Activated CD8-positive, alpha-beta memory T cell treated with anti-CD3 and anti-CD28 coated beads, Interleukin-2, amount 10 ng/mL, durations not matched to agents 7 days and 5 days (primary cell): Measurements from ENCODE around the gene UBAC1. TPM values are rescaled to one million over a fixed set of nuclear protein-coding genes. Genes with fewer than 3 reads are reported as not detected.

Experiments used
- ATAC-seq: fragments of 150-1000 bp; cut with Tn5 transposase; one replicate; pipeline ENCODE4 v1.10.0; 2021; ENCODE audit warnings: moderate library complexity
- CTCF ChIA-PET: fragments of 350-600 bp; sonication (Branson Sonifier 250); formaldehyde crosslinking; loops from one replicate; lab custom pipeline; 2021; ENCODE audit warnings: antibody characterized with exemption; lab: Charles Lee
- DNase-seq: peaks from one replicate; pipeline ENCODE4 v3.0.0-alpha.2; 2020
- H3K27ac Mint-ChIP-seq: one replicate; pipeline ENCODE4 v1.8.0; 2021; ENCODE audit warnings: mild to moderate bottlenecking, mixed read lengths
- H3K27me3 Mint-ChIP-seq: one replicate; pipeline ENCODE4 v1.8.0; 2021; ENCODE audit warnings: mixed read lengths
- H3K36me3 Mint-ChIP-seq: one replicate; pipeline ENCODE4 v1.8.0; 2021; ENCODE audit warnings: mild to moderate bottlenecking, mixed read lengths
- H3K4me1 Mint-ChIP-seq: one replicate; pipeline ENCODE4 v1.8.0; 2021; ENCODE audit warnings: mixed read lengths
- H3K4me3 Mint-ChIP-seq: one replicate; pipeline ENCODE4 v1.8.0; 2021; ENCODE audit warnings: mild to moderate bottlenecking, moderate library complexity, mixed read lengths
- H3K9me3 Mint-ChIP-seq: one replicate; pipeline ENCODE4 v1.8.0; 2022; ENCODE audit warnings: low read depth, mixed read lengths
- total RNA-seq, 2 experiments: library from RNA; stranded (reverse); gene quantifications; one replicate each; pipeline ENCODE4 v1.2.3, GENCODE V29; 2021

Gene UBAC1
- total RNA-seq, 2 experiments from 2014 or later, result 32.6 to 36.5 TPM

DNA sequence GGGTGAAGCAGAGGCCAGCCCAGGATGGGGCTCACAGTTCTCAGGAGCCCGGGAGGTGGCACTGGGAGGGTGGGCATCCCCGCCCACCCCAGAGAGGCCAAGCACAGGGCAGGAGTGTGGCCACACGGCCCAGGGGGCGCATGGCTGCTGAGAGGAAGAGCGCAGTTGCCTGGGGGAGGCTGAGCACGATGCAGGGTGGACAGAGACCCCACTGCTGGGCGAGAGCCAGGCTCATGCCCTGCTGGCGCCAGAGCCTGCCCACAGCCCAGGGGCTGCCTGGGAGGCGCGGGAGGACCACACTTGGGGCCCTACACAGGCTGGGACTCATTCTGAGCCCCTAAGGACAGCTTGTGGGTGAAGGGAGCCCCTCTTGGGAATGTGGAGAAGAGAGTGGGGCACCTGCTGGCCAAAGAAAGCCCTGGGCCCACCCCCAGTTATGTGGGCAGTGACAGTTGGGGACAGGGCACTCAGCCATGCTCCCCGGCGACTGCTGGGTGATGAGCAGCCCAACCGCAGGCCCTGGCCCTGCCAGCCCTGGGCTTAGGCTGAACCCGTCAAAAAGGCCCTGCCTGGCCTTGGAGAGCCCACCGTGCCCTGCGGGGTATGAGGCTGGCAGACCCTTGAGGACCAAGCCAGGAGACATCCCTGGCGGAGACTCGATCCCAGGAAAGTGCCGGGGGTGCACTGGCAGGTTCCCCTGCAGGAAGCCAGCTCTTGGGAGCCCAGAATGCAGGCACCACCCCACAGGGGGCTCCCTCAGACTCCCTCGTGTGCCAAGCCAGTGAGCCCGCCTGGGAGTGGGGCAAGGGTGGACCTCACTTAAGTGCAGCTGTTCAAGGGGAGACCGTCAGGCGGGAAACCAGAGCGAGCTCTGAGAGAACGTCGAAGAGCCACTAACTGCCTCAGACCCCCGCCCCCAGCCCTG, 32.2 kb downstream of the UBAC1 start:
- H3K4me1 Mint-ChIP-seq, result peaks cover 39% of the 10 kb centered on the region
- no peaks in the 10 kb centered on the region for H3K27me3 Mint-ChIP-seq
- ATAC-seq (no peak), DNase-seq (no peak)
- CTCF ChIA-PET, result no interaction called here
- H3K9me3 Mint-ChIP-seq, result no peaks in the 10 kb centered on the region
- H3K36me3 Mint-ChIP-seq, result peaks cover 17% of the 10 kb centered on the region
- no peak overlapping the region for H3K4me3 Mint-ChIP-seq
- H3K27ac Mint-ChIP-seq, result no peak overlapping the region

DNA sequence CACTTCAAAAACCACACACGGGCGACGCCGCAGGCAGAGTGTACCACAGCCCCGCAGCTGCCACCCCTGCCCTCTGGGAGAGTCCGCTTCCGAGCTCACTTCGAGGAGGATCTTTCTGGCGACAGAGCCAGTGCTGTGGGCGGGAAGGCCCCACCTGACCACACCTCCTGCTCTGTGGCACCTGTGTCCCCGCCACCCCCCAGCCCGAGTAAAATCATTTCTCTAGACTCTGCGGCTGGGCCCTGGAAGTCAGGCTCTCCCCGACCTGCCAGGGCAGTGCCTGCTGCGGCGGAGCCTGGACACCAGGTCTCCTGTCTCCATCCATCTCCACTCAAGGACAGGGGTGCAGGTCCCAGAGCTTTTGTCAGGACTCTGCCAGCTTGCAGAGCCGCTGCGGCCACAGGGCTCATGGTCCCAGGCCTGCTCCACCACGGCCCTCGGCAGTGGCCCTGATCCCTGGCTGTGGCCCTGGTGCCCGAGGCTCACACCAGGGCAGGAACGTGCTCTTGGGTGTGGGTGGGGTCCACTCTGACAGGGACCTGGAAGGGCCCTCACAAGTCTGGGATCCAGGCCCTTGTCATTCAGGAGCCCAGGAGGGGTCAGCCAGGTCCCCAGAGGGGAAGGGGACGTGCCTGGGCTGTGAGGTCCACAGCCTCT, 33.0 kb downstream of the UBAC1 start:
- Mint-ChIP-seq H3K36me3 (peaks cover 13% of the 10 kb centered on the region), H3K27me3 (no peaks in the 10 kb centered on the region), H3K27ac (peak overlapping the region; percentile 18), H3K4me3 (no peak overlapping the region), H3K4me1 (peaks cover 39% of the 10 kb centered on the region), H3K9me3 (no peaks in the 10 kb centered on the region)
- DNase-seq (no peak), ATAC-seq (no peak)
- CTCF ChIA-PET, result no interaction called here

DNA sequence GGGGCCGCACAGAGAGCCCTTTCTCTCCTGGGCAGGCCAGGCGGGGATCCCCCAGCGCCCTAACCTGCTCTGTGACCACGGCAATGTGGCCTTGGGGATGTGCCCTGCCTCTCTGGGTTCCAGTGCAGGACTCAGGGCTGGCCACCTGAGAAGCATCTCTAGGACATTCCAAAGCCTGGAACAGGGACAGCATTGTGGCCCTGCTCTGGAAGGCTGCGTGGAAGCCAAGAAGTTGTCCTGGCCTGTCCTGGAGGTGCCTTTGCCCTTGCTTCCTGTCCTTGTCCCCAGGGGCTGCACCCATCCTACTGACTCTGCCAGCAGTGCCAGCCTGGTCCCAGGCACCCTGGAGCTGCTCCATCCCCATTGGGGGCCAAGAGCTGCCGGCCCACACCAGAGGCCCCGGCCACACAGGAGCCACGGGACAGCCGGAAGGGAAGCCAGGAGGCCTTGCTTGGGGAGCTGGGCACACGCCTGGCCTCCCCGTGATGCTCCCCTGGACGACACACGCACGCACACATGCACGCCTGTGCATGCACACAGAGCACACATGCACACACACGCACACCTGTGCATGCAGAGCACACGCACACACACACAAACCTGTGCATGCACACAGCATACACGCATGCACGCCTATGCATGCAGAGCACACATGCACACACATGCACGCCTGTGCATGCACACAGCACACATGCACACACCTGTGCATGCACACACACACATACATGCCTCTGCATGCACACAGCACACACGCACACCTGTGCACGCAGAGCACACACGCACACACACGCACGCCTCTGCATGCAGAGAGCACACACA, 33.8 kb downstream of the UBAC1 start:
- CTCF ChIA-PET, result no interaction called here
- H3K27ac Mint-ChIP-seq, result no peak overlapping the region
- no peak overlapping the region for H3K4me3 Mint-ChIP-seq
- peaks cover 12% of the 10 kb centered on the region for H3K36me3 Mint-ChIP-seq
- H3K27me3 Mint-ChIP-seq, result no peaks in the 10 kb centered on the region
- ATAC-seq, result no peak
- no peaks in the 10 kb centered on the region for H3K9me3 Mint-ChIP-seq
- no peak for DNase-seq
- peaks cover 39% of the 10 kb centered on the region for H3K4me1 Mint-ChIP-seq

DNA sequence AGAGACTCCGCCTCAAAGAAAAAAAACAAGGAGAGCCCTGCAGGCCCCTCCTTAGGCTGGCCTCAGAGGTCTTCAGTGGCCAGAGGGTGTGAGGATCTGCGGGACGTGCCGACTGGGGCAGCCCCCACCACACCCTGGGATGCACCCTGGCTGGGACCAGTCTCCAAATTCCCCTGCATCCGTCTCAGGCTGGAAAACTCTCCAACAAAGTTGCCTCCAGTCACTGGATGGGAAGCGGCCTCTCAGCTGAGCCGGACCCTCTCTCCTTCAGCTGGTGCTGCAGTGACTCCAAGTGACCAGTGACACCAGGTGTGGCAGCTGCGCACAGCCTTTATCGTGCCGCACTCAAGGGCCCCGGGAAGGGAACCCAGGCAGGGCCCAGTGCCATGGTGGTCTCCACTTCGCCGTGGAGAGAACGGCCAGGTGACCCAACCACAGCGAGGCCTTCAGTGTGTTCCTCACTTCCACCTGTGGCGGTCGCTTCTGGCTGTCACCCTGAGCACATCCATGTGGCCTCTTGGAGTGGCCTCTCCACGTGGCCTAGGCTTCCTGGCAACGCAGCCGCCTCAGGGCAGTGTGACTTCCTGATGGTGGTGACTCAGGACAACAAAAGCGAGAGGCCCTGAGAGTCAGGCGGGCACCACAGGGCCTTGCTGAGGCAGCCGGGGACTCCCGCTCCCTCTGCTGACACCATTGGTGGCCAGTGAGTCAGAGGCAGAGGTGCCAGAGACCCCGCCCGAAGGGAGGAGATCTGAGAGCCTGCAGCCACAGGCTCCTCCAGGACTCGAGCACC, 34.6 kb downstream of the UBAC1 start:
- H3K4me1 Mint-ChIP-seq, result peaks cover 39% of the 10 kb centered on the region
- H3K9me3 Mint-ChIP-seq, result no peaks in the 10 kb centered on the region
- CTCF ChIA-PET, result interaction anchor here (1.3 kb wide), 1 partner anchor 35 kb away, joined by 4 read pairs; the partner anchor contains the start of gene UBAC1
- no peaks in the 10 kb centered on the region for H3K27me3 Mint-ChIP-seq
- DNase-seq (peak; percentile 90), ATAC-seq (peak; percentile 93)
- H3K36me3 Mint-ChIP-seq, result peaks cover 7% of the 10 kb centered on the region
- H3K4me3 Mint-ChIP-seq, result no peak overlapping the region
- no peak overlapping the region for H3K27ac Mint-ChIP-seq

DNA sequence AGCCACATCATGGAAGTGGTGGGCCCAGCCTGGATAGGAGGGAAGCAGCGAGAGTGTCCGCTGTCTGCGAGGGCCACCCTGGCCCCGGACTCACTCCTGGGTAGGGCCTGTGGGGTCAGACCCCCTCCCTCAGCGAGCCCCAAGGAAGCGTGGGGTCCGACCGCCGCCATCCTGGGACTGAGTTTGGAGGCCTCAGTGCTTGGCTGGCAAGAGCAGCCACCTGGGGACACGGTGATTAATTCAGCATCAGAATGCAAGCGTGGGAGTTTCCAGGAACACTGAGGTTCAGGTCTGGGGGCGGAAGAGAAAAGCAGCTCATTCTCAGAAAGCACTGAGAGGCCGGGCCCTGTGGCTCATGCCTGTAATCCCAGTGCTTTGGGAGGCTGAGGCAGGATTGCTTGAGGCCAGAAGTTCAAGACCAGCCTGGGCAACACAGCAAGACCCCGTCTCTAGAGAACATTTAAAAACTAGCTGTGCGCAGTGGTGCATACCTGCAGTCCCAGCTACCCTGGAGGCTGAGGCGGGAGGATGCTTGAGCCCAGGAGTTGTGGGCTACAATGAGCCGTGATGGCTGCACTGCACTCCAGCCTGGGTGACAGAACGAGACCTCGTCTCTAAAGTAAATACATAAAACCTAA, 35.6 kb downstream of the UBAC1 start:
- Mint-ChIP-seq H3K36me3 (peaks cover 2% of the 10 kb centered on the region), H3K4me3 (no peak overlapping the region), H3K9me3 (no peaks in the 10 kb centered on the region), H3K27me3 (no peaks in the 10 kb centered on the region), H3K4me1 (peaks cover 39% of the 10 kb centered on the region), H3K27ac (peak overlapping the region; percentile 19)
- CTCF ChIA-PET, result interaction anchor here (0.6 to 1.3 kb wide), 2 partner anchors 36 to 294 kb away, joined by 3 to 4 read pairs; partner anchors contain the start of gene UBAC1
- peak; percentile 77 for DNase-seq
- ATAC-seq, result no peak

DNA sequence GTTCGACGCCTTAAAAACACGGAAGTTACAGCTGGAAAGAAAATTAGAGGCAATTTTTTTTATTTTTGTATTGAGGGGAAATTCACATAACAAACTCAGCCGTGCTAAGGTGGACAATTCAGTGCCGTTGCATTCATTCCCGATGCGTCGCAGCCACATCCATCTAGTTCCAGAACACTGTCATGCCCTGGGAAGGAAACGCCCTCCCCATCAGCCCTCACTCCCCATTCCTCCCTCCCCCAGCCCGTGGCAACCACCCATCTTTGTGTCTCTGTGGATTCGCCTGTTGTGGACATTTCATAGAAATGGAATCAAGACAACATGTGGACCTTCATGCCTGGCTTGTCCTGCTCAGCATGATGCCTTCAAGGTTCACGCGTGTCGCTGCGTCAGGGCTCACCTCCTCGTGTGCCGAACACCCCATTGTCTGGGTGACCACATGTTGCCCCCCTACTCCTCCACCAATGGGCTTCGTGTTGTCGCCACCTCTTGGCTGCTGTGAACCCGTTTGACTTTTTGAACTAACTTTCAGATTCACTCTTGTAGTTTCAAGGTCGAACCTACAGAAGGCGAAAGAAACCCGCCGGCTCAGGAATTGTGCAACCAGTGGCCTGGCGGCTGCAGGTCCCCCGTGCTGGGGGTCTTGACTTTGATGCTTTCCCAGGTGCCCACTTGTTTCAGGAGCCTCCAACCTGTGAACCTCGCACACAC, 36.4 kb downstream of the UBAC1 start:
- peaks cover 2% of the 10 kb centered on the region for H3K36me3 Mint-ChIP-seq
- no peaks in the 10 kb centered on the region for H3K9me3 Mint-ChIP-seq
- H3K4me3 Mint-ChIP-seq, result no peak overlapping the region
- no peaks in the 10 kb centered on the region for H3K27me3 Mint-ChIP-seq
- CTCF ChIA-PET, result interaction anchor here (1.3 kb wide), 1 partner anchor 37 kb away, joined by 4 read pairs; the partner anchor contains the start of gene UBAC1
- H3K27ac Mint-ChIP-seq, result no peak overlapping the region
- ATAC-seq (no peak), DNase-seq (no peak)
- H3K4me1 Mint-ChIP-seq, result peaks cover 39% of the 10 kb centered on the region

DNA sequence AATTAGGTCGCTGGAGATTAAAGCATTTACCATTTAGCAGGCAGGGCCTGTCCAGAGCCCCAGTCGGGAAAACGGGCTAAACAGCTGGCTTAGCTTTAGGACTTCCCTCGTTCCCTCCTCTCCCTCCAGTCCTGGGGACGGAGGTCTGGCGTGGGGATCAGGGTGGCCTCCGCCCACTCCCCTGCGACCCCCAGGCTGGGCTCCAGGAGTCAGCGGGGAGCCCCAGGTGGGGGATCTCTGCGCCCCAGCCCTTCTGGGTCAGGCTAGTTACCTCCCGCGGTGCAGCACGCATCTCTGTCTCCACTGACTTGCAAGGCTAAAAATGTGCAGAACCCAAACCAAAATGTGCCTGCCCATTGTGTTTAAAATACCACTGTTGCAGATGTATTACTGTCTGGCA, 37.7 kb downstream of the UBAC1 start:
- CTCF ChIA-PET, result no interaction called here
- DNase-seq, result no peak
- peaks cover 5% of the 10 kb centered on the region for H3K36me3 Mint-ChIP-seq

DNA sequence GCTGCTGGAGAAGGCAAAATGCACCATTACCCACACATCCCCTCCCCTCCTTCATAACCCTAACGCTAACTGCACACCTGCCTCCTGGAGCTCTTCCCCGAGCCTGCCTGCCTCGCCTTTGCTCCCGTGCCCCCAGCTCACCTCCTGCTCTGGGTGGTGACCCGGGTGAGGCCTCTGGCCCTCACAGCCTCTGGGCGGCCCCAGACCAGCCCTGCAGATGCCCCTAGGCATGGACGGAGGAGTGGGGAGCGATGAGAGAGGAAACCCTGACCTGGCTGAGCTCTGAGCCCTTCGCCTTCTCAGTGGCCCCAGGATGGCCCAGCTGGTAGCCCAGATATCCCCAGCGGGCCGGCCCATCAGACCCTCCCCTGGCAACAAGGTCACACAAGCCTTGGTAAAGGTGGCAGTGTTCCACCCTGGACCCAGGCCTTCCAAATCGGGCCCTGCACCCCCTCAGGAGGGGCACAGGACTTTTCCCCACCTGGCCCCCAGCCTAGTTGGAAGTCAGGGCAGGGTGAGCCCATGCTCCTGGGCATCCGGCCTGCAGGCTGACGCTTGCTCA, 39.3 kb downstream of the UBAC1 start:
- peaks cover 9% of the 10 kb centered on the region for H3K36me3 Mint-ChIP-seq
- no peak overlapping the region for H3K27ac Mint-ChIP-seq
- no peaks in the 10 kb centered on the region for H3K27me3 Mint-ChIP-seq
- peaks cover 7% of the 10 kb centered on the region for H3K9me3 Mint-ChIP-seq
- ATAC-seq (no peak), DNase-seq (no peak)
- peaks cover 27% of the 10 kb centered on the region for H3K4me1 Mint-ChIP-seq
- CTCF ChIA-PET, result no interaction called here
- no peak overlapping the region for H3K4me3 Mint-ChIP-seq

More for the DNA sequence above, 37.7 kb downstream of the UBAC1 start:
- no peak overlapping the region for H3K4me3 Mint-ChIP-seq
- H3K27ac Mint-ChIP-seq, result no peak overlapping the region
- H3K27me3 Mint-ChIP-seq, result no peaks in the 10 kb centered on the region
- peaks cover 39% of the 10 kb centered on the region for H3K4me1 Mint-ChIP-seq
- peaks cover 3% of the 10 kb centered on the region for H3K9me3 Mint-ChIP-seq
- no peak for ATAC-seq

DNA sequence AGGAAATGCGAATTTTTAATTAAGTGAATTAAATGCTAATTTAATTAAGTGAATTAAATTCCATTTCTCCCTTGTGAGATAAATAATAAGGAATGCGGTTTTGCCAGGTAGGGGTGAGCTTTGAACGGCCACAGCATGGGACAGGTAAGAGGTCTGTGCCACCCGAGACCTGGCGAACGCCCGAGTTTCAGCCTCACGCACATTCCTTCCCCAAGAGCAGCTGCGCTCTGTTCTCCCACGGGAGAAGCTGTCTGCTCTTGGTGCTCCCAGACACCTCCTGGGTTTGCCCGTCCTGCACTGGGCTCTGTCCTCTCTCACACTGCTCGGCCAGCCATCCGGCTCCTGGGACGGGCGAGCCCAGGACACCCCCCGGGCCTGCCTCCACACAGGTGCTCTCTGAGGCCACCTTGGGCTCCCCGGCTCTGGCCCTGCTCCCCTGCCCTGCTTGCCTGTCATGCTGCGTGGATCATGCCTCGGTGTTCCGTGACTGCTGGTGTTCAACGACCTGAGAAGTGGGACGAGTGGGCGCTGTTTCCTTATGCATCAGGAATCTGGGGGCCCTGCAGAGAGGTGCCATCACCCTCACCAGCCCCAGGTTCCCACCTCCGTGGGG, 40.1 kb downstream of the UBAC1 start:
- Mint-ChIP-seq H3K36me3 (peaks cover 15% of the 10 kb centered on the region), H3K27me3 (no peaks in the 10 kb centered on the region), H3K9me3 (peaks cover 11% of the 10 kb centered on the region), H3K4me1 (peaks cover 19% of the 10 kb centered on the region), H3K4me3 (no peak overlapping the region), H3K27ac (no peak overlapping the region)
- no peak for DNase-seq
- no peak for ATAC-seq
- CTCF ChIA-PET, result no interaction called here

DNA sequence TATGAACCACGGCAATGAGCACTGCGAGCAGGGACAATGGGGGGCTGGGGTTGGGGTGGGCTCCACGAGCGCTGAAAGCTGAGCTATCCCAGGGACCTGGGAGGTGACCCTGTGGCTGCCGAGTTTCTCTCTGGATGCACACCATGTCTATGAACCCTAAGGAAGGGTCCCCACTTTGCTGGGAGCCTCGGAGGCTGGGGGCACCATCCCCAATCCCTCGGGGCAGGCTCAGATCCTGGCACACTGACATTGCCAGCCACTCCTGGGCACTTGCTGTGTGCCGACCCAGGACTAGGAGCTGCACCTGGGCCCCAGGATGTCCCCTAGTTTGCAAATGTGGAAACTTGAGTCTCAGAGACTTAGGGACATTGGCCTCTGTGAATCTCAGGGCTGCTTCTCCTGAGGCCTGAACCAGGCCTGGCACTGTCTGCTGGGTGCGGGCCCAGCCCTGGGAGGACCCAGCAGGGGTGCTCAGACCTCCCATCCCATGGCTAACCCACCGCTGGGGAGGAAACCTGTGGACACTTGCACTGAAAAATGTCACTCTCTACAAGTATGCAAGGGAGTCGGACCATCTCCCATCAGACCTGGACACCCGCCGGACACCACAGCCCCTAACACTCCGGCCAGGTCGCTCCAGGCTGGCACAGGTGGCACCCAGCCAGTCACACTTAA, 40.8 kb downstream of the UBAC1 start:
- ATAC-seq, result no peak
- Mint-ChIP-seq H3K9me3 (peaks cover 15% of the 10 kb centered on the region), H3K36me3 (peaks cover 22% of the 10 kb centered on the region), H3K27ac (no peak overlapping the region), H3K4me1 (peaks cover 13% of the 10 kb centered on the region), H3K27me3 (no peaks in the 10 kb centered on the region), H3K4me3 (no peak overlapping the region)
- DNase-seq, result no peak
- CTCF ChIA-PET, result no interaction called here

DNA sequence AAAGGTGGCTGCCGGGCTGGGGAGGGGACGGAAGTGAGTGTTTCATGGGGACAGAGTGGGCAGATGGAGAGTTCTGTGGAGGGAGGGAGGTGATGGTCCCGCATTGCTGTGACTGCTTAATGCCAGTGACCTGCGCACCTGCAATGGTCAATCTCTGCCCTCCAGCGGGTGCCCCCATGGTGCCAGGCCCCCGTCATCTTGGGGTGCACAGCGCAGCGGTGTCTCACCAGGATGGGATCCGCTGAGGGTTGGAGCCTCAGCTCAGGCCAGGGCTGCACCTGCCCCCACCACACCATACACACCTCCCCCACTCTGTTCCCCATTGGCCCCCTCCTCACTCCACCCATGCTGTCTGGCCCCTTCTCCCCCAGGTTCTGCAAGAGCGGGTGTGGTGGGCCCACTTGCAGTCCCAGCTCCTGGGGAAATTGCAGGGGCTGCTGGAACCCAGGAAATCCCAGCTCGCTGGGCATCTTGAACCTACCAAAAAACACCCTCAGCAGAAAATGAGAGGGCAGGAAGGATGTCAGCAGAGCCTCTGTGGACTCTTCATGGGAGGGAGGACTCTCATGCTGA, 41.8 kb downstream of the UBAC1 start:
- H3K27ac Mint-ChIP-seq, result no peak overlapping the region
- DNase-seq (no peak), ATAC-seq (no peak)
- CTCF ChIA-PET, result no interaction called here
- peaks cover 32% of the 10 kb centered on the region for H3K36me3 Mint-ChIP-seq
- H3K9me3 Mint-ChIP-seq, result peaks cover 15% of the 10 kb centered on the region
- no peaks in the 10 kb centered on the region for H3K27me3 Mint-ChIP-seq
- no peak overlapping the region for H3K4me3 Mint-ChIP-seq
- peaks cover 5% of the 10 kb centered on the region for H3K4me1 Mint-ChIP-seq
